Testis (tissue), 2 donors: ENCODE results near the gene SPIRE1.

Experiments
- POLR2A ChIP-seq: fragments of 450-650 bp; IDR thresholded peaks from one replicate; pipeline ENCODE4 v1.6.1; 2017; ENCODE audit warnings: antibody characterized with exemption, mild to moderate bottlenecking, moderate library complexity
- TF ChIP-seq, protein P1 (sequence below), 3 experiments: fragments of 450-650 bp in 2 of 3; fragments of 200-600 bp in 1 of 3; sonication (generic) in 1 of 3; IDR thresholded peaks; one replicate each; pipeline ENCODE4 v1.5.1; 2016 to 2019; ENCODE audit warnings: antibody characterized with exemption in 3 of 3, mild to moderate bottlenecking in 2 of 3, moderate library complexity in 1 of 3

DNA sequence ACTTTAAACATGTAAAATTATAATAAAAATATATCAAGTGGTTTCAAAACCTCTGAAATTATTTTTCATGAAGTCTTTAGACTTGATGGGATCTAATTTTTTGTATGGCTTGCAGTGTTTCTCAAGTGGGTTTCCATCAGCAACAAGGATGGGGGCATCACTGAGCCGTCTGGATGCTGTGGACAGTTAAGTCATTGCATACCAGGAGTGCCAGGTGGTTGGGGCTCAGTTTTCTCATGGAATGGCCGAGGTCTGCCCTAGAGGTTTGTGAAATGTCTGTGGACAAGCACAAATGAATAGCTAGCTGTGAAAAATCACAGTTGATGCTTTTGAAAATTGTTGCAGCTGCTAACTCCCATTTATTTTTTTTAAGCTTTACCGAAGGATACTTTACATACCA is 248.4 kb downstream of the SPIRE1 start:
- TF ChIP-seq, protein P1, sequence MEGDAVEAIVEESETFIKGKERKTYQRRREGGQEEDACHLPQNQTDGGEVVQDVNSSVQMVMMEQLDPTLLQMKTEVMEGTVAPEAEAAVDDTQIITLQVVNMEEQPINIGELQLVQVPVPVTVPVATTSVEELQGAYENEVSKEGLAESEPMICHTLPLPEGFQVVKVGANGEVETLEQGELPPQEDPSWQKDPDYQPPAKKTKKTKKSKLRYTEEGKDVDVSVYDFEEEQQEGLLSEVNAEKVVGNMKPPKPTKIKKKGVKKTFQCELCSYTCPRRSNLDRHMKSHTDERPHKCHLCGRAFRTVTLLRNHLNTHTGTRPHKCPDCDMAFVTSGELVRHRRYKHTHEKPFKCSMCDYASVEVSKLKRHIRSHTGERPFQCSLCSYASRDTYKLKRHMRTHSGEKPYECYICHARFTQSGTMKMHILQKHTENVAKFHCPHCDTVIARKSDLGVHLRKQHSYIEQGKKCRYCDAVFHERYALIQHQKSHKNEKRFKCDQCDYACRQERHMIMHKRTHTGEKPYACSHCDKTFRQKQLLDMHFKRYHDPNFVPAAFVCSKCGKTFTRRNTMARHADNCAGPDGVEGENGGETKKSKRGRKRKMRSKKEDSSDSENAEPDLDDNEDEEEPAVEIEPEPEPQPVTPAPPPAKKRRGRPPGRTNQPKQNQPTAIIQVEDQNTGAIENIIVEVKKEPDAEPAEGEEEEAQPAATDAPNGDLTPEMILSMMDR (IDR thresholded peaks at IDR 0.05) = no peak
- TF ChIP-seq POLR2A = no peak
